Type B pancreatic cell (in vitro differentiated cells): ENCODE results near the gene ACAP2. TPM values are rescaled to one million over a fixed set of nuclear protein-coding genes. Genes with fewer than 3 reads are reported as not detected.
"Not testable (repeated sequence)": the region's sequence is repeated elsewhere in the genome, so short reads cannot be mapped to it uniquely, and the experiment has no call there.

Experiments
- DNase-seq: peaks from one replicate; pipeline ENCODE4 v3.0.0; 2021; ENCODE audit warnings: mixed read lengths; ENCODE audit not compliant: unreplicated experiment; ENCODE audit errors: extremely low spot score
- H3K27ac Mint-ChIP-seq: 2 replicates; pipeline ENCODE4 v1.8.0; 2021; ENCODE audit warnings: mild to moderate bottlenecking, mixed read lengths
- H3K27me3 Mint-ChIP-seq: 2 replicates; pipeline ENCODE4 v1.8.0; 2021; ENCODE audit warnings: mixed read lengths
- H3K36me3 Mint-ChIP-seq: 2 replicates; pipeline ENCODE4 v1.8.0; 2021; ENCODE audit warnings: mixed read lengths
- H3K4me1 Mint-ChIP-seq: one replicate; pipeline ENCODE4 v1.8.0; 2021; ENCODE audit warnings: mixed read lengths; ENCODE audit not compliant: unreplicated experiment
- H3K4me3 Mint-ChIP-seq: 2 replicates; pipeline ENCODE4 v1.8.0; 2021; ENCODE audit warnings: mild to moderate bottlenecking, mixed read lengths
- H3K9me3 Mint-ChIP-seq: 2 replicates; pipeline ENCODE4 v1.8.0; 2021; ENCODE audit warnings: mixed read lengths
- total RNA-seq: library from RNA; stranded (reverse); gene quantifications from 2 replicates; pipeline ENCODE4 v1.2.1, GENCODE V29; 2021; ENCODE audit warnings: low replicate concordance
- TF ChIP-seq, protein P1 (sequence below): fragments of 200-600 bp; sonication (generic); conservative IDR thresholded peaks from 2 replicates; pipeline ENCODE4 v1.5.0; 2021; ENCODE audit warnings: antibody characterized with exemption, mild to moderate bottlenecking

ACAP2 gene
- total RNA-seq, 1 donor from 2014 or later: 36.6 TPM

- no peak for DNase-seq
- Mint-ChIP-seq H3K27ac (peak overlapping the region; percentile 89), H3K27me3 (no peaks in the 10 kb centered on the region), H3K36me3 (peaks cover 10% of the 10 kb centered on the region), H3K9me3 (peaks cover 5% of the 10 kb centered on the region), H3K4me3 (no peak overlapping the region), H3K4me1 (peaks cover 20% of the 10 kb centered on the region)
- TF ChIP-seq, protein P1, sequence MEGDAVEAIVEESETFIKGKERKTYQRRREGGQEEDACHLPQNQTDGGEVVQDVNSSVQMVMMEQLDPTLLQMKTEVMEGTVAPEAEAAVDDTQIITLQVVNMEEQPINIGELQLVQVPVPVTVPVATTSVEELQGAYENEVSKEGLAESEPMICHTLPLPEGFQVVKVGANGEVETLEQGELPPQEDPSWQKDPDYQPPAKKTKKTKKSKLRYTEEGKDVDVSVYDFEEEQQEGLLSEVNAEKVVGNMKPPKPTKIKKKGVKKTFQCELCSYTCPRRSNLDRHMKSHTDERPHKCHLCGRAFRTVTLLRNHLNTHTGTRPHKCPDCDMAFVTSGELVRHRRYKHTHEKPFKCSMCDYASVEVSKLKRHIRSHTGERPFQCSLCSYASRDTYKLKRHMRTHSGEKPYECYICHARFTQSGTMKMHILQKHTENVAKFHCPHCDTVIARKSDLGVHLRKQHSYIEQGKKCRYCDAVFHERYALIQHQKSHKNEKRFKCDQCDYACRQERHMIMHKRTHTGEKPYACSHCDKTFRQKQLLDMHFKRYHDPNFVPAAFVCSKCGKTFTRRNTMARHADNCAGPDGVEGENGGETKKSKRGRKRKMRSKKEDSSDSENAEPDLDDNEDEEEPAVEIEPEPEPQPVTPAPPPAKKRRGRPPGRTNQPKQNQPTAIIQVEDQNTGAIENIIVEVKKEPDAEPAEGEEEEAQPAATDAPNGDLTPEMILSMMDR: no peak
Observed at GRCh38 chr3:195384952-195385351, 57.9 kb downstream of the ACAP2 start.

GRCh38 chr3:195372220-195372619 lies 70.6 kb downstream of the ACAP2 start:
- Mint-ChIP-seq H3K4me3 (no peak overlapping the region), H3K36me3 (peaks cover 18% of the 10 kb centered on the region), H3K9me3 (no peaks in the 10 kb centered on the region), H3K27me3 (no peaks in the 10 kb centered on the region), H3K27ac (no peak overlapping the region), H3K4me1 (no peaks in the 10 kb centered on the region)
- TF ChIP-seq, protein P1: no peak
- no peak for DNase-seq

- no peaks in the 10 kb centered on the region for H3K9me3 Mint-ChIP-seq
Observed at GRCh38 chr3:195366200-195366925, 76.5 kb downstream of the ACAP2 start.

GRCh38 chr3:195365371-195365770 lies 77.4 kb downstream of the ACAP2 start:
- Mint-ChIP-seq H3K36me3 (peaks cover 30% of the 10 kb centered on the region), H3K4me1 (no peaks in the 10 kb centered on the region), H3K4me3 (no peak overlapping the region), H3K27me3 (no peaks in the 10 kb centered on the region), H3K27ac (no peak overlapping the region), H3K9me3 (no peaks in the 10 kb centered on the region)
- no peak for DNase-seq
- TF ChIP-seq, protein P1: no peak

More at GRCh38 chr3:195366200-195366925, 76.5 kb downstream of the ACAP2 start:
- Mint-ChIP-seq H3K36me3 (peaks cover 36% of the 10 kb centered on the region), H3K4me3 (no peak overlapping the region), H3K27ac (no peak overlapping the region), H3K4me1 (no peaks in the 10 kb centered on the region), H3K27me3 (no peaks in the 10 kb centered on the region)
- DNase-seq: no peak
- TF ChIP-seq, protein P1: no peak

DNA sequence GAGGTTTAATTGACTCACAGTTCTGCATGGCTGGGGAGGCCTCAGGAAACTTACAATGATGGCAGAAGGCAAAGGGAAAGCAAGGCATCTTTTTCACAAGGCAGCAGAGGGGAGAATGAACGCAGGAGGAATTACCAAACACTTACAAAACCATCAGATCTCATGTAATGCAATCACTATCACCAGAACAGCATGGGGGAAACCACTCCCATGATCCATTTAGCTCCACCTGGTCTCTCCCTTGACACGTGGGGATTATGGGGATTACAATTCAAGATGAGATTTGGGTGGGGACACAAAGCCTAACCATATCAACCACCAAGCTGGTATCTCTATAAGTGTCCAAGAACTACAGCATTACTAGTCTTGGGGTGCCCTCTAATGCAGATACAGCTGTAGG lies 85.0 kb downstream of the ACAP2 start:
- DNase-seq, H3K9me3 Mint-ChIP-seq, H3K27me3 Mint-ChIP-seq, H3K27ac Mint-ChIP-seq, H3K4me3 Mint-ChIP-seq: not testable (repeated sequence)
- Mint-ChIP-seq H3K4me1 (peaks cover 12% of the 10 kb centered on the region), H3K36me3 (peaks cover 15% of the 10 kb centered on the region)

GRCh38 chr3:195356151-195357086 lies 86.4 kb downstream of the ACAP2 start:
- DNase-seq: no peak
- no peaks in the 10 kb centered on the region for H3K27me3 Mint-ChIP-seq
- H3K4me1 Mint-ChIP-seq: peaks cover 12% of the 10 kb centered on the region
- no peak overlapping the region for H3K27ac Mint-ChIP-seq
- H3K36me3 Mint-ChIP-seq: peaks cover 11% of the 10 kb centered on the region
- peaks cover 7% of the 10 kb centered on the region for H3K9me3 Mint-ChIP-seq
- TF ChIP-seq, protein P1: no peak
- no peak overlapping the region for H3K4me3 Mint-ChIP-seq

DNA sequence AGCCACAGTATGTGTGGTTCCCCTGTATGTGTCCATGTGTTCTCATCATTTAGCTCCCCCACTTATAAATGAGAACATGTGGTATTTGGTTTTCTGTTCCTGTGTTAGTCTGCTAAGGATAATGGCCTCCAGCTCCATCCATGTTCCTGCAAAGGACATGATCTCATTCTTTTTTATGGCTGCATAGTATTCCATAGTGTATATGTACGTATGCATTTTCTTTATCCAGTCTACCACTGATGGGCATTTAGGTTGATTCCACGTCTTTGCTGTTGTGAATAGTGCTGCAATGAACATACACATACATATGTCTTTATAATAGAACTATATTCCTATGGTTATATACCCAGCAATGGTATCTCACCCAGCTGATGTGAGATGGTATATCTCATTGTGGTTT lies 88.8 kb downstream of the ACAP2 start:
- DNase-seq, H3K4me3 Mint-ChIP-seq: not testable (repeated sequence)
- peak overlapping the region; percentile 73 for H3K27ac Mint-ChIP-seq

More for the DNA sequence above, 88.8 kb downstream of the ACAP2 start:
- Mint-ChIP-seq H3K36me3 (peaks cover 11% of the 10 kb centered on the region), H3K4me1 (peaks cover 10% of the 10 kb centered on the region)
- not testable (repeated sequence) for H3K9me3 Mint-ChIP-seq, H3K27me3 Mint-ChIP-seq
